ENCODE results near the gene TAS2R39.

Gene TAS2R39

GRCh38 chr7:143222782-143223181 lies 39.6 kb downstream of the TAS2R39 start:
- in situ Hi-C loops (cut with MboI; ENCODE audit: low pct_unique_long_range_greater_than_20kb, low sequenced_read_pairs, unreplicated experiment): loop anchor here (25.0 kb wide), 2 partner anchors 360 to 610 kb away; partner anchors contain the start of gene EPHB6
- no peak for TF ChIP-seq CTCF (IDR thresholded peaks at IDR 0.05; ENCODE audit: extremely low read depth, insufficient read depth, missing control alignments)
- no peak for DNase-seq (ENCODE audit: low spot score)

- no peak for DNase-seq (ENCODE audit: low spot score)
- in situ Hi-C loops (cut with MboI; ENCODE audit: low pct_unique_long_range_greater_than_20kb, low sequenced_read_pairs, unreplicated experiment): loop anchor here (25.0 kb wide), 2 partner anchors 361 to 611 kb away; partner anchors contain the start of gene EPHB6
- no peak for TF ChIP-seq CTCF (IDR thresholded peaks at IDR 0.05; ENCODE audit: extremely low read depth, insufficient read depth, missing control alignments)
Measured at GRCh38 chr7:143223784-143224183, 40.6 kb downstream of the TAS2R39 start.

- in situ Hi-C loops (cut with MboI; ENCODE audit: low pct_unique_long_range_greater_than_20kb, low sequenced_read_pairs, unreplicated experiment): loop anchor here (25.0 kb wide), 1 partner anchor 187 kb away; the partner anchor contains the start of gene EPHA1
- no peak for TF ChIP-seq CTCF (IDR thresholded peaks at IDR 0.05; ENCODE audit: extremely low read depth, insufficient read depth, missing control alignments)
- DNase-seq (ENCODE audit: low spot score): no peak
Measured at GRCh38 chr7:143225047-143225446, 41.8 kb downstream of the TAS2R39 start.

- no peak for TF ChIP-seq CTCF (IDR thresholded peaks at IDR 0.05; ENCODE audit: extremely low read depth, insufficient read depth, missing control alignments)
- DNase-seq (ENCODE audit: low spot score): no peak
- in situ Hi-C loops (cut with MboI; ENCODE audit: low pct_unique_long_range_greater_than_20kb, low sequenced_read_pairs, unreplicated experiment): loop anchor here (25.0 kb wide), 1 partner anchor 184 kb away; the partner anchor contains the start of gene EPHA1
Measured at GRCh38 chr7:143227806-143228205, 44.6 kb downstream of the TAS2R39 start.

- DNase-seq (ENCODE audit: low spot score): no peak
- TF ChIP-seq CTCF (IDR thresholded peaks at IDR 0.05; ENCODE audit: extremely low read depth, insufficient read depth, missing control alignments): no peak
- in situ Hi-C loops (cut with MboI; ENCODE audit: low pct_unique_long_range_greater_than_20kb, low sequenced_read_pairs, unreplicated experiment): loop anchor here (25.0 kb wide), 1 partner anchor 183 kb away; the partner anchor contains the start of gene EPHA1
Measured at GRCh38 chr7:143229054-143229790, 46.0 kb downstream of the TAS2R39 start.

GRCh38 chr7:143230602-143231457 lies 47.6 kb downstream of the TAS2R39 start:
- TF ChIP-seq CTCF (IDR thresholded peaks at IDR 0.05; ENCODE audit: extremely low read depth, insufficient read depth, missing control alignments): no peak
- in situ Hi-C loops (cut with MboI; ENCODE audit: low pct_unique_long_range_greater_than_20kb, low sequenced_read_pairs, unreplicated experiment): loop anchor here (25.0 kb wide), 1 partner anchor 181 kb away; the partner anchor contains the start of gene EPHA1
- DNase-seq (ENCODE audit: low spot score): no peak
